Measurements from ENCODE around the gene FAM117A.

FAM117A gene

DNA sequence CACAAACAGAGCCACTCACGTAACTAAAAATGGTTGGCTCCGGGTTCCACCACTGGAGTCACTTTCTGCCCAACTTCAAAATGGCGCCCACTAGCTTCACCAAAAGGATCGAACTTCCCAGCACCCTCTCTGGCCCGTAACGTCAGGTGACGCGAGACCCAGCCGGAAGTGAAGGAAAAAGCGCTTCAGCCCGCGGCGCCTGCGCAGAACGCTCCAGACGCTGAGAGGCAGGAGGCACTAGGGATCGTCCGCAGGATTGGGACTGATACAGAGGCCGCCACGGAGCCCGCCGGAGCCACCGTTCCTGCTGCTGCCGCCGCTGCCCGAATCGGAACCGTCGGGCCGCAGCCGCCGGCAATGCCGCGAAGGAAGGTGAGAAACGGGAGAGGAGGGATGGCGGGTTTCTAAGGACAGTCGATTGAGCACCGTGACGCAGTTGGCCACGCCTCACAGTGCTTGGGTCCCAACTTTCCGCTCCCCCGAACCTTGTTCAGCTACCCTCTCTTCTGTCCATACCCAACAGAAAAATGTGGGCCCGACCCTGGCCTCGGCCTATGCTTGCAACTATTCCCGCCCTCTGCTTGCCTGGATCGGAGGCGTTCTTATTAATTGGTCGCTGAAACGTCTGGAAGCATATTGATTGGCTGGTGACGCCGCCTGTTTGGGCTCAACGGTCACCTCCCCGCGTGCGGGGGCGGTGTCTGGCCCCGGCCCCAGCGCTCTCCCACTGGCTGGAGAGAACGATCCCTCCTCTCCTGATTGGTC, 24.7 kb upstream of the FAM117A start, which contains the start of gene KAT7:
Gene KAT7 (plus strand): TSS at position 204 of the 765 bp plus-strand sequence. CDS start 154 bp downstream, at position 358.
- FAIRE-seq (no peak), DNase-seq (ENCODE audit: insufficient read length, low spot score) (peak; percentile 37)
- TF ChIP-seq, protein P1, sequence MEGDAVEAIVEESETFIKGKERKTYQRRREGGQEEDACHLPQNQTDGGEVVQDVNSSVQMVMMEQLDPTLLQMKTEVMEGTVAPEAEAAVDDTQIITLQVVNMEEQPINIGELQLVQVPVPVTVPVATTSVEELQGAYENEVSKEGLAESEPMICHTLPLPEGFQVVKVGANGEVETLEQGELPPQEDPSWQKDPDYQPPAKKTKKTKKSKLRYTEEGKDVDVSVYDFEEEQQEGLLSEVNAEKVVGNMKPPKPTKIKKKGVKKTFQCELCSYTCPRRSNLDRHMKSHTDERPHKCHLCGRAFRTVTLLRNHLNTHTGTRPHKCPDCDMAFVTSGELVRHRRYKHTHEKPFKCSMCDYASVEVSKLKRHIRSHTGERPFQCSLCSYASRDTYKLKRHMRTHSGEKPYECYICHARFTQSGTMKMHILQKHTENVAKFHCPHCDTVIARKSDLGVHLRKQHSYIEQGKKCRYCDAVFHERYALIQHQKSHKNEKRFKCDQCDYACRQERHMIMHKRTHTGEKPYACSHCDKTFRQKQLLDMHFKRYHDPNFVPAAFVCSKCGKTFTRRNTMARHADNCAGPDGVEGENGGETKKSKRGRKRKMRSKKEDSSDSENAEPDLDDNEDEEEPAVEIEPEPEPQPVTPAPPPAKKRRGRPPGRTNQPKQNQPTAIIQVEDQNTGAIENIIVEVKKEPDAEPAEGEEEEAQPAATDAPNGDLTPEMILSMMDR (IDR thresholded peaks at IDR 0.05; ENCODE audit: insufficient read depth, missing control alignments): no peak

DNA sequence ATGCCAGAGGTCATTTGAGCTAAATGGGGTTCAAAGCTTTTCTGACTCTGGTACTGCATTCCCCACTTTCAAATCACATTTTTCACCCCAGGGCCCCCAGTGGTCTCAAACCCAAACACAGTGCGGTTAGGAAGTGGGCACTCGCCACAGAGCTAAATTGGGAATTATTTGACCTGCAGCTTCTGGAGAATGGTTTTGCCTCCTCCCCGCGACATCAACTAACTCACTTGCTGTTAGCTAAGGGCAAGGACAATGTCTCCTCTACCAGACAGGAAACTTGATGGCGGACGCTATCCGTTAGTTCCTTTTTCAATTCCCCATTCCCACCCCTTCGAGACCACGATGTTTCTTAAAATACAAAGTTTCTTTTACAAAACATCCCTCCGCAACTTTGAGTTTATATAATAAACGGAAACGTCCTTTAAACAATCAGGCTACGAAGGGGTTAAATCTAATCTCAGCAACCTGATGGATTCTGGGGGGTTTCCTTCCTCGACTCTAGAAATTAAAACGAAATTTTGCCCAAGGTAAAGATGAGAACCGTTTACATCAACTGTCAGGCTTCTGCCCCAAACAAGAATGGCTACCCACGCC, 24.1 kb upstream of the FAM117A start:
- TF ChIP-seq, protein P1 (IDR thresholded peaks at IDR 0.05; ENCODE audit: insufficient read depth, missing control alignments): no peak
- FAIRE-seq (no peak), DNase-seq (ENCODE audit: insufficient read length, low spot score) (no peak)

DNA sequence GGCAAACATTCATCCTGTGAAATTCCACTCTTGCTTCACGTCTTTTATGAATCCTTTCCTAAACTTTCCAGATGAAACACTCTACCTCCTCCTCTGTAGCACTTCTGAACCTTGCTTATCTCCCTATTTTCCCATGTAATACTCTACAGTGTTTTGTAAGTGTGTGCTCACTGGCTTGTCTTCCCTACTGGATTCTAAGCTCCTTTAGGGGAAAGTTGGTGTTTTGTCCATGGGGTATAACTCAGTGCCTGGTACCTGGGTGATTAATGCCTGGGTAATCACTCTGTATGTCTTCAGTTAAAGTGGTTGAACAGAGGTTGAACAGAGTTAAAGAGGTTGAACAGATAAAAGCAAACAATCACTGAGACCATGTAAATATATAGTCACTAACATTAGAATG, 20.7 kb upstream of the FAM117A start:
- FAIRE-seq: no peak
- TF ChIP-seq, protein P1 (IDR thresholded peaks at IDR 0.05; ENCODE audit: insufficient read depth, missing control alignments): no peak
- no peak for DNase-seq (ENCODE audit: insufficient read length, low spot score)

DNA sequence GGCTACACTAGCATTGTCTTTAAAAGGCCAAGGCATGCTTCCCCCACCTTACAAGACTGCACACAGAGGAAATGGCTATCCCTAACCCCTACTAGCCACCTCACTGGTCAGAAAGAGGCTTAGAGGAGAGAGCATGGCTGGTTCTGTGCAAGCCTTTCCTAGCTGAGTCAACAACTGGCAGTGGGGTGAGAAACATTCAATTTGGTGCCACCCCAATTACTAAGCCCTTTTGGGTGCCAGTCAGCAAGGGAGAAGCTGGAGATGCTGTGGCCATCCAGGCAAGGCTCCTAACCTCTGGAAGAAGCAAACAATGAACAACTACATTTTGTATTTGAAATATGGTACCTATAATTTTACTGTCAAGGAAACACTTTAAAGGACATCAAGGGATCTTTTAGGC, 19.9 kb upstream of the FAM117A start:
- DNase-seq (ENCODE audit: insufficient read length, low spot score): no peak
- TF ChIP-seq, protein P1 (IDR thresholded peaks at IDR 0.05; ENCODE audit: insufficient read depth, missing control alignments): no peak
- no peak for FAIRE-seq

DNA sequence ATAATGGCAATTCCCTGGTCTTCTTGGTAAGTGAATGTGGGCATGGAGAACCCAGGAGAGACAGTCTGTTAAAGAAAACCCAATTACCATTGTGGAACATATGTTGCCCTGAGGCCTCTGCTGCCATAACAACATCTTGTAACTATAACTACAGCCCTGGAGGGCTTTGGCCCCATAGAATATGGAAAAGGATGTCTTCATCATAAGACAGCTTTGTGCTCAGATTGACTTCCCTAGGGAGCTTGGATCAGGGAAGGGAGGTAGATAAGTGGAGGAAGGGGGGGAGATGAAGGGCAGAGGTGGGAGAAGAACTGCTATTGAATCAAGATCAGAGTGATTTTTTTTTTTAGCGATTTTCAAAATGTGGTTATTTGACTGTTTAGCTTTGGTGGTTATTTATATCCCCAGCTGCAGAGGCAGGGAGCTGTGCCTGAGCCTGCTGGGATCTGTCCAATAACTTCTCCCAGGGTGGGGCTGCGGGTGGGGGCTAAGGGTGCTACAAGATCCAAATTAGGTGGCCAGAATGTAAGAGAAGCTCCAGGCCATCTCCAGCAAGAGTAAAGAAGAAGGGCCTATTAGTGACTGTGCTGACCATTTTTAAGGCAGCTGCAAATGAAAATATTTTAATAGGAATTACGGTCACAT, 19.3 kb upstream of the FAM117A start:
- TF ChIP-seq, protein P1 (IDR thresholded peaks at IDR 0.05; ENCODE audit: insufficient read depth, missing control alignments): no peak
- DNase-seq (ENCODE audit: insufficient read length, low spot score) (no peak), FAIRE-seq (no peak)

DNA sequence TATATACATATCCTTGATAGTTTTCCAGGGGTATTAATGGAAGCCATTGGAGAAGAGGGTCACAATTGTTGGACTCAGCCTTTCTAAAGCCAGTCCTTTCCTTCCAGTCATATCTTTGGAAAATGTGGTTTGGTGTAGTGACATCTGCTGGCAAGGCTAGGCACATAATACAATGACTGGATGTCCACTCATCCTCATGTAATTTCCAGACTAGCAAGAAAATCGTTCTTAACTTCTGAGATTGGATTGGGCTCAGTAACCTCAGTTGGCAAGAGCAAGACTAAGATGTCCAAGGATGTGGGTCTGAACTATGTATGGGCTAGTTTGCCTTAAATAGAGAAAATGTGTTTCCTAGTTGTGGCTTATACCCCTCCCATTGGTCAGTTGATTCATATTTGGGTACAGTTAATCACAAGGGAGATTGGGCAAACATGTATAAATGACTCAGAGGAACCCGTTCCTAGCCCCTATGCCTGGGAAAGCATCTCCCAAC, 15.9 kb upstream of the FAM117A start:
- FAIRE-seq (peak; percentile 44), DNase-seq (ENCODE audit: insufficient read length, low spot score) (no peak)
- TF ChIP-seq, protein P1 (IDR thresholded peaks at IDR 0.05; ENCODE audit: insufficient read depth, missing control alignments): peak; percentile 85
